Gastrocnemius medialis (tissue), 4 donors: ENCODE results near the gene PRKCH. TPM values are rescaled to one million over a fixed set of nuclear protein-coding genes. Genes with fewer than 3 reads are reported as not detected.
A peak's percentile ranks its signal among the peaks of the same experiment; 100 is the strongest.

Experiments used
- ATAC-seq, 2 donors: fragments of 150-250 bp; one replicate each; pipeline ENCODE4 v1.9.1; 2016
- DNase-seq, 2 donors: peaks; one replicate each; pipeline ENCODE4 v3.0.0-alpha.2; 2019
- H3K27ac ChIP-seq, 4 donors: fragments of 200-600 bp; sonication (generic); 1 replicate in 1 of 4; 2 replicates in 3 of 4; pipeline ENCODE4 v1.5.1; 2016 to 2018; ENCODE audit warnings: mild to moderate bottlenecking in 2 of 4, moderate library complexity in 1 of 4
- H3K27me3 ChIP-seq, 3 donors: fragments of 200-600 bp; sonication (generic) in 2 of 3; 1 replicate in 1 of 3; 2 replicates in 2 of 3; pipeline versions ENCODE4 v1.5.1 to v1.6.0; 2016 to 2019; ENCODE audit warnings: mild to moderate bottlenecking in 1 of 3, moderate library complexity in 1 of 3
- H3K36me3 ChIP-seq, 2 donors: fragments of 200-600 bp; sonication (generic) in 1 of 2; one replicate each; pipeline ENCODE4 v1.5.1; 2017 to 2018
- H3K4me1 ChIP-seq, 2 donors: fragments of 200-600 bp; sonication (generic) in 1 of 2; one replicate each; pipeline ENCODE4 v1.5.1; 2016 to 2017; ENCODE audit warnings: mild to moderate bottlenecking in 2 of 2
- H3K4me3 ChIP-seq, 4 donors: fragments of 200-600 bp; sonication (generic) in 3 of 4; 1 replicate in 1 of 4; 2 replicates in 3 of 4; pipeline ENCODE4 v1.5.1; 2016 to 2019; ENCODE audit warnings: mild to moderate bottlenecking in 2 of 4
- H3K9me3 ChIP-seq, 3 donors: fragments of 200-600 bp; sonication (generic) in 2 of 3; 1 replicate in 1 of 3; 2 replicates in 2 of 3; pipeline ENCODE4 v1.5.1; 2016 to 2019
- POLR2A ChIP-seq, 2 donors: fragments of 450-650 bp; IDR thresholded peaks; one replicate each; pipeline ENCODE4 v1.6.1; 2017; ENCODE audit warnings: antibody characterized with exemption in 2 of 2, mild to moderate bottlenecking in 2 of 2, moderate library complexity in 2 of 2
- in situ Hi-C, 4 donors: fragments of 200-750 bp; cut with MboI; loops; one replicate each; pipeline versions ENCODE4 v1.15.0 to v1.8.0; 2017; ENCODE audit warnings: low sequenced_read_pairs in 4 of 4
- intact Hi-C: fragments of 100-400 bp; cut with DNase I; formaldehyde crosslinking; loops from one replicate; pipeline ENCODE4 v1.15.1; 2023; ENCODE audit warnings: low total_unique reads
- total RNA-seq, 4 donors: library from RNA; depleted of rRNA; stranded (reverse); fragments of >200 nt; gene quantifications; one replicate each; pipeline versions ENCODE4 v1.1.0 to v1.2.3, GENCODE V29; 2016
- TF ChIP-seq, protein P1 (sequence below), 5 experiments: fragments of 450-650 bp in 3 of 5; fragments of 200-600 bp in 2 of 5; sonication (generic) in 2 of 5; IDR thresholded peaks in 4 of 5; conservative IDR thresholded peaks in 1 of 5; 1 replicate in 4 of 5; 2 replicates in 1 of 5; pipeline ENCODE4 v1.5.1; 2016 to 2019; ENCODE audit warnings: antibody characterized with exemption in 5 of 5, mild to moderate bottlenecking in 3 of 5, moderate library complexity in 3 of 5

The PRKCH gene
- total RNA-seq, 4 donors from 2014 or later: 11.3 to 32.4 (median 16.6) TPM

DNA sequence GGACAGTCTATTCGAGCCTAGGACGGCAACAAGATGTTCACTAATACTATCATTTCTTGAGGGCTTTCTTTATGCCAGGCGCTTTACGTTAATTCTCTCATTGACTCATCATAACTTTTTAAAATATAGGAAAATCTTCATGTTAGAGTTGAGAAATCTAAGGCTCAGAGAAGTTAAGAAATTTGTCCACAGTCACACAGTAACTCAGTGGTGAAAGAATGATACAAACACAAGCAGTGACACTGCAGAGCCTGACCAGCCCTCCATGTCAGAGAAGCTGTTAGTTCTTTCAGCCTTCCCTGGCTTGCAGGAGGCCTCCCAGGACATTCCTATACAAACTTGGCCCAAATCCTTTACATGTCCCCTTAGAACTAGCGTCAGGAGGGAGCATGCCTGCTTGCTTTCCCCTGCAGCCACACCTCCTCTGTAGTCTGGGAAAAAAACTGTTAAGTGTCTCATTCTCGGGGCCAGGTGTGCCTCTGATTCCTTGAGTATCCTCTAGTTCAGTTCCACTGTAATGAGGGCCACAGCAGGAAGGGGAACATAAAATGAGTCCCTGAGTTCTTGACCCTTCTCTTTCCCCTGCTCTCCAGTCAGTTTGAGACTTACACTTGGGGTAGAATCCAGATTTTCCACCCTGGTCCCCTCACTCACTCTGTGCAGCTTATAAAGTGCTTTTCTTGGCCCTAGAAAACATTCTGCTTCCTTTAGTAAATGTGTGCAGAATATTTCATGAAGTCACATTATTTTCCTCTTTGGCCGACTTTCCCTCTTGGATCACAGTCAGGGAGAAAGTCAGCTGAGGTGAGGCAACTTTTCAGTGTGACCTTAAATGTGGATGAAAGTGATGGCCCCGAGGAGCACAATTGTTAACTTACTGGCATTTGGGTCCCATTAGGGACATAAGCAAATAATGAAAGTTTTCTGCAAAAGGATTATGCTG is 221.7 kb downstream of the PRKCH start:
- ATAC-seq: peak in 1 of 2 donors; percentile 18
- no peak for TF ChIP-seq POLR2A (IDR thresholded peaks at IDR 0.05)
- TF ChIP-seq, protein P1, sequence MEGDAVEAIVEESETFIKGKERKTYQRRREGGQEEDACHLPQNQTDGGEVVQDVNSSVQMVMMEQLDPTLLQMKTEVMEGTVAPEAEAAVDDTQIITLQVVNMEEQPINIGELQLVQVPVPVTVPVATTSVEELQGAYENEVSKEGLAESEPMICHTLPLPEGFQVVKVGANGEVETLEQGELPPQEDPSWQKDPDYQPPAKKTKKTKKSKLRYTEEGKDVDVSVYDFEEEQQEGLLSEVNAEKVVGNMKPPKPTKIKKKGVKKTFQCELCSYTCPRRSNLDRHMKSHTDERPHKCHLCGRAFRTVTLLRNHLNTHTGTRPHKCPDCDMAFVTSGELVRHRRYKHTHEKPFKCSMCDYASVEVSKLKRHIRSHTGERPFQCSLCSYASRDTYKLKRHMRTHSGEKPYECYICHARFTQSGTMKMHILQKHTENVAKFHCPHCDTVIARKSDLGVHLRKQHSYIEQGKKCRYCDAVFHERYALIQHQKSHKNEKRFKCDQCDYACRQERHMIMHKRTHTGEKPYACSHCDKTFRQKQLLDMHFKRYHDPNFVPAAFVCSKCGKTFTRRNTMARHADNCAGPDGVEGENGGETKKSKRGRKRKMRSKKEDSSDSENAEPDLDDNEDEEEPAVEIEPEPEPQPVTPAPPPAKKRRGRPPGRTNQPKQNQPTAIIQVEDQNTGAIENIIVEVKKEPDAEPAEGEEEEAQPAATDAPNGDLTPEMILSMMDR (IDR thresholded peaks at IDR 0.05 in 4 of 5, conservative IDR thresholded peaks at IDR 0.05 in 1 of 5): no peak
- peak overlapping the region; percentile 24 to 78 (median 48) for H3K27ac ChIP-seq
- intact Hi-C loops (no loop called here), in situ Hi-C loops (no loop called here)
- H3K27me3 ChIP-seq: no peaks in the 10 kb centered on the region
- H3K9me3 ChIP-seq: no peaks in the 10 kb centered on the region
- H3K36me3 ChIP-seq: no peaks in the 10 kb centered on the region
- no peak for DNase-seq
- no peak overlapping the region for H3K4me3 ChIP-seq
- peaks cover 27 to 62% of the 10 kb centered on the region in 2 donors for H3K4me1 ChIP-seq

- in situ Hi-C loops (no loop called here), intact Hi-C loops (no loop called here)
- H3K27me3 ChIP-seq: no peaks in the 10 kb centered on the region
- H3K4me3 ChIP-seq: no peak overlapping the region
- no peaks in the 10 kb centered on the region for H3K9me3 ChIP-seq
- DNase-seq: no peak
- TF ChIP-seq, protein P1 (IDR thresholded peaks at IDR 0.05 in 4 of 5, conservative IDR thresholded peaks at IDR 0.05 in 1 of 5): no peak
- no peak for TF ChIP-seq POLR2A (IDR thresholded peaks at IDR 0.05)
- H3K4me1 ChIP-seq: peaks cover 27 to 60% of the 10 kb centered on the region in 2 donors
- ATAC-seq: no peak
- no peaks in the 10 kb centered on the region for H3K36me3 ChIP-seq
- H3K27ac ChIP-seq: peak overlapping the region; percentile 19 to 78 (median 48)
These were observed 222.6 kb downstream of the PRKCH start for GRCh38 chr14:61543946-61544345.

DNA sequence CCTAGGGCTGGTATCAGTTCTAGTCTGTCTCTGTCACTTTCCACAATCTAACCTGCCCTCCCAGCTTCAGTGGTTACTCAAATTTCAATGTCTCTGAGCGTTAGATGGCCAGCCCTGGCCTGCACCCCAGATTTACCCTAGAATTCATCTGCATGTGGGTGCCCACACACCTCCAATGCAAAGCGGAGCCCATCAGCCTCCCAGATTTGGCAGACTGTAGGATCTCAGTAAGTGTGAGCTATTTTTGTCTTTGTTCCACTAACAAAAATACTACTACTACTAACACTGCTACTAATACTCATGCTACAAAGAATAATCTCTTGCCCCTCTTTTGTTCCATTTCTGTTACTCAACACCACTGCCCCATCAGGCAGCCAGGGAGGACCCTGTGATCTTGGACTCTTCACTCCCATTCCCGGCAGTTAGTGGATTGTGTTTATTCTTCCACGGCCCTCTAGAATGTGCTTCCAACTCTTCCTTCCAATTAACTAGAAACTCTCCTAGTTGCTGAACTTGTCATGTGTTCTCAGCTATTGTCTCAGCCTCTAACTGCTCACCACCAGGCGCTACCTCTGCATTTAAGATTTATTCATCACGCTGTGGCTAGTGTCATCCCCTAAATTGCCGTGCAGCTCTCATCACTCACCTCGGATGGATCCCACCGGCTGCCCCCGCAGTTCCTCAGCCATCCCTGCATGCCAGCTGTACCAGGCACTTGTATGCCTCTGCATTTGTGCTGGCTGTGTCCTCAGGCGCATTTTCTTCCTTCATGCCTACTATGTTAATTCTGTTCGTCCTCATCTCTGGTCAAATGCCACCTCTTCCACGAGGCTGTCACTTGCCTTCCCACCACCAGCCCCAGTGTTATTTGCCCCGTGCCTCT is 223.3 kb downstream of the PRKCH start:
- ATAC-seq: peak; percentile 26 to 28
- intact Hi-C loops (no loop called here), in situ Hi-C loops (no loop called here)
- no peaks in the 10 kb centered on the region for H3K27me3 ChIP-seq
- no peaks in the 10 kb centered on the region for H3K36me3 ChIP-seq
- DNase-seq: no peak
- no peak overlapping the region for H3K4me3 ChIP-seq
- H3K27ac ChIP-seq: peak overlapping the region; percentile 19 to 78 (median 48)
- peaks cover 27 to 60% of the 10 kb centered on the region in 2 donors for H3K4me1 ChIP-seq
- no peaks in the 10 kb centered on the region for H3K9me3 ChIP-seq
- no peak for TF ChIP-seq POLR2A (IDR thresholded peaks at IDR 0.05)

- peaks cover 27 to 60% of the 10 kb centered on the region in 2 donors for H3K4me1 ChIP-seq
- intact Hi-C loops: no loop called here
These were observed 224.5 kb downstream of the PRKCH start for GRCh38 chr14:61545726-61546455.

More at GRCh38 chr14:61545726-61546455, 224.5 kb downstream of the PRKCH start:
- H3K36me3 ChIP-seq: no peaks in the 10 kb centered on the region
- peak; percentile 37 to 73 for ATAC-seq
- no peak overlapping the region for H3K4me3 ChIP-seq
- TF ChIP-seq, protein P1 (IDR thresholded peaks at IDR 0.05 in 4 of 5, conservative IDR thresholded peaks at IDR 0.05 in 1 of 5): no peak
- no peak for TF ChIP-seq POLR2A (IDR thresholded peaks at IDR 0.05)
- no peaks in the 10 kb centered on the region for H3K9me3 ChIP-seq
- in situ Hi-C loops: no loop called here
- peak overlapping the region; percentile 13 to 78 (median 36) for H3K27ac ChIP-seq
- no peaks in the 10 kb centered on the region for H3K27me3 ChIP-seq
- peak in 1 of 2 donors; percentile 45 for DNase-seq
